Thyroid gland (tissue), 4 donors: ENCODE results near the gene DPYSL3. TPM values are rescaled to one million over a fixed set of nuclear protein-coding genes. Genes with fewer than 3 reads are reported as not detected.

Experiments used
- DNase-seq, 2 donors: peaks; one replicate each; pipeline ENCODE4 v3.0.0-alpha.2; 2019
- H3K27ac ChIP-seq, 3 donors: fragments of 200-600 bp; sonication (generic); 1 replicate in 2 of 3; 2 replicates in 1 of 3; pipeline ENCODE4 v1.5.1; 2016 to 2019; ENCODE audit warnings: mild to moderate bottlenecking in 1 of 3, moderate library complexity in 1 of 3
- H3K27me3 ChIP-seq: fragments of 200-600 bp; sonication (generic); one replicate; pipeline ENCODE4 v1.5.1; 2019
- H3K36me3 ChIP-seq, 2 donors: fragments of 200-600 bp; sonication (generic); one replicate each; pipeline ENCODE4 v1.5.1; 2016 to 2019
- H3K4me1 ChIP-seq, 2 donors: fragments of 200-600 bp; sonication (generic); one replicate each; pipeline ENCODE4 v1.5.1; 2017 to 2019
- H3K4me3 ChIP-seq, 3 donors: fragments of 200-600 bp; sonication (generic); replicated peaks in 1 of 3; 1 replicate in 2 of 3; 2 replicates in 1 of 3; pipeline ENCODE4 v1.5.1; 2016; ENCODE audit warnings: mild to moderate bottlenecking in 1 of 3
- H3K9me3 ChIP-seq: fragments of 200-600 bp; sonication (generic); one replicate; pipeline ENCODE4 v1.5.1; 2017
- CTCF ChIP-seq, 6 experiments: fragments of 200-600 bp in 3 of 6; fragments of 450-650 bp in 3 of 6; sonication (generic) in 3 of 6; IDR thresholded peaks; one replicate each; pipeline ENCODE4 v1.5.1; 2016 to 2019; ENCODE audit warnings: antibody characterized with exemption in 6 of 6, mild to moderate bottlenecking in 2 of 6, inconsistent platforms in 1 of 6, moderate library complexity in 1 of 6
- POLR2A ChIP-seq, 2 donors: fragments of 450-650 bp; IDR thresholded peaks; one replicate each; pipeline ENCODE4 v1.6.1; 2017; ENCODE audit warnings: antibody characterized with exemption in 2 of 2, mild to moderate bottlenecking in 2 of 2, moderate library complexity in 1 of 2
- WGBS, 2 donors: methylation state at CpG; one replicate each; pipeline ENCODE4 v1.1.5; 2017; 5-methylcytosine and 5-hydroxymethylcytosine counted together
- intact Hi-C: fragments of 100-400 bp; cut with DNase I; formaldehyde crosslinking; loops from one replicate; pipeline ENCODE4 v1.15.1; 2023
- total RNA-seq, 4 donors: library from RNA; depleted of rRNA; stranded (reverse); fragments of >200 nt; gene quantifications; one replicate each; pipeline ENCODE4 v1.2.3, GENCODE V29; 2016

DPYSL3 gene
- total RNA-seq: 10 to 100 TPM; 23.7 to 43.1 (median 28.0) TPM

- H3K36me3 ChIP-seq: no peaks in the 10 kb centered on the region
- TF ChIP-seq POLR2A (IDR thresholded peaks at IDR 0.05) (peak in 1 of 2 donors; percentile 43), CTCF (IDR thresholded peaks at IDR 0.05) (peak in 2 of 6 experiments; percentile 32 to 44)
- no peaks in the 10 kb centered on the region for H3K9me3 ChIP-seq
- intact Hi-C loops: no loop called here
- peak within 1 kb of the TSS in 2 of 3 donors; percentile 62 to 78 for H3K27ac ChIP-seq
- peak; percentile 67 to 68 for DNase-seq
- no peaks in the 10 kb centered on the region for H3K27me3 ChIP-seq
- H3K4me3 ChIP-seq: peak within 1 kb of the TSS in 2 of 3 donors; percentile 46
- H3K4me1 ChIP-seq: peaks cover 4 to 6% of the 10 kb centered on the region in 2 donors
- WGBS, 2 donors: 7 to 18% methylated on average over 13 to 31 of the region's 66 CpGs
Observed at GRCh38 chr5:147509710-147510651, at the start of gene DPYSL3. Gene DPYSL3 (minus strand): TSS chr5:147510068. CDS start chr5:147509858, 210 bp downstream.

- H3K9me3 ChIP-seq: no peaks in the 10 kb centered on the region
- no peaks in the 10 kb centered on the region for H3K36me3 ChIP-seq
- peaks cover 8 to 10% of the 10 kb centered on the region in 2 donors for H3K4me1 ChIP-seq
- no peak overlapping the region for H3K27ac ChIP-seq
- peak; percentile 22 to 31 for DNase-seq
- no peaks in the 10 kb centered on the region for H3K27me3 ChIP-seq
- intact Hi-C loops: loop anchor here (5.0 kb wide), 1 partner anchor 107 kb away; no protein-coding TSS in a partner anchor
- TF ChIP-seq POLR2A (IDR thresholded peaks at IDR 0.05) (no peak), CTCF (IDR thresholded peaks at IDR 0.05) (peak in 4 of 6 experiments; percentile 32 to 43 (median 38))
- no peak overlapping the region for H3K4me3 ChIP-seq
- 30 to 48% methylated on average over 2 of the region's 2 CpGs for WGBS, 2 donors
Observed at GRCh38 chr5:147558826-147559225, 49.0 kb upstream of the DPYSL3 start.

- TF ChIP-seq CTCF (IDR thresholded peaks at IDR 0.05): no peak
- no peak for TF ChIP-seq POLR2A (IDR thresholded peaks at IDR 0.05)
- Histone ChIP-seq H3K4me3 (no peak overlapping the region), H3K27me3 (no peaks in the 10 kb centered on the region), H3K36me3 (no peaks in the 10 kb centered on the region), H3K9me3 (no peaks in the 10 kb centered on the region), H3K27ac (no peak overlapping the region), H3K4me1 (peaks cover 13 to 15% of the 10 kb centered on the region in 2 donors)
- no peak for DNase-seq
- 88 to 89% methylated on average over 8 of the region's 8 CpGs for WGBS, 2 donors
- intact Hi-C loops: loop anchor here (5.0 kb wide), 1 partner anchor 106 kb away; no protein-coding TSS in a partner anchor
Observed at GRCh38 chr5:147557876-147558745, 48.2 kb upstream of the DPYSL3 start.

- no peaks in the 10 kb centered on the region for H3K36me3 ChIP-seq
- DNase-seq: no peak
- peaks cover 13 to 28% of the 10 kb centered on the region in 2 donors for H3K4me1 ChIP-seq
- no peaks in the 10 kb centered on the region for H3K27me3 ChIP-seq
- intact Hi-C loops: loop anchor here (5.0 kb wide), 1 partner anchor 103 kb away; no protein-coding TSS in a partner anchor
- WGBS, 2 donors: 85 to 95% methylated on average over 7 of the region's 7 CpGs
- H3K27ac ChIP-seq: peak overlapping the region in 1 of 3 donors; percentile 84
- no peaks in the 10 kb centered on the region for H3K9me3 ChIP-seq
- H3K4me3 ChIP-seq: no peak overlapping the region
- TF ChIP-seq CTCF (IDR thresholded peaks at IDR 0.05): no peak
- no peak for TF ChIP-seq POLR2A (IDR thresholded peaks at IDR 0.05)
Observed at GRCh38 chr5:147555176-147555575, 45.3 kb upstream of the DPYSL3 start.
